H9 (cell line): ENCODE measurements around the gene GLYATL1. TPM values are rescaled to one million over a fixed set of nuclear protein-coding genes. Genes with fewer than 3 reads are reported as not detected.

Experiments used
- DNase-seq: peaks from one replicate; pipeline ENCODE4 v3.0.0-alpha.2; 2017
- H2AFZ ChIP-seq: one replicate; pipeline ENCODE4 v1.6.1; 2013; ENCODE audit warnings: mild to moderate bottlenecking, low read length, control low read depth, moderate library complexity
- H2AK5ac ChIP-seq: 2 replicates; pipeline ENCODE4 v1.6.1; 2013; ENCODE audit warnings: low read length, control low read depth, mixed read lengths; ENCODE audit not compliant: insufficient read length
- H2BK120ac ChIP-seq: one replicate; pipeline ENCODE4 v1.6.1; 2013; ENCODE audit warnings: low read depth, mild to moderate bottlenecking, low read length, control low read depth, inconsistent platforms; ENCODE audit not compliant: poor library complexity, severe bottlenecking
- H2BK12ac ChIP-seq: 2 replicates; pipeline ENCODE4 v1.6.1; 2013; ENCODE audit warnings: low read length, control low read depth, mixed read lengths, low read depth; ENCODE audit not compliant: insufficient read length
- H2BK15ac ChIP-seq: 2 replicates; pipeline ENCODE4 v1.6.1; 2013; ENCODE audit warnings: low read depth, low read length, control low read depth
- H2BK20ac ChIP-seq: one replicate; pipeline ENCODE4 v1.6.1; 2013; ENCODE audit warnings: low read depth, mild to moderate bottlenecking, low read length, control low read depth, inconsistent platforms; ENCODE audit not compliant: poor library complexity, severe bottlenecking
- H2BK5ac ChIP-seq: 2 replicates; pipeline ENCODE4 v1.6.1; 2013; ENCODE audit warnings: low read length, control low read depth, mixed read lengths; ENCODE audit not compliant: insufficient read length
- H3K14ac ChIP-seq: 2 replicates; pipeline ENCODE4 v1.6.1; 2013; ENCODE audit warnings: low read length, control low read depth; ENCODE audit not compliant: insufficient read depth
- H3K18ac ChIP-seq: 2 replicates; pipeline ENCODE4 v1.6.1; 2013; ENCODE audit warnings: low read depth, mild to moderate bottlenecking, mixed read lengths, low read length, control low read depth; ENCODE audit not compliant: insufficient read length
- H3K23ac ChIP-seq: 2 replicates; pipeline ENCODE4 v1.6.1; 2013; ENCODE audit warnings: low read length, control low read depth, mixed read lengths, low read depth; ENCODE audit not compliant: insufficient read length
- H3K23me2 ChIP-seq: 2 replicates; pipeline ENCODE4 v1.6.1; 2013; ENCODE audit warnings: low read depth, mild to moderate bottlenecking, mixed read lengths, low read length, control low read depth; ENCODE audit not compliant: insufficient read length, poor library complexity, severe bottlenecking
- H3K27ac ChIP-seq: 2 replicates; pipeline ENCODE4 v1.5.1; 2013; ENCODE audit warnings: low read length, control low read depth, mixed read lengths, low read depth; ENCODE audit not compliant: insufficient read length
- H3K27me3 ChIP-seq: 2 replicates; pipeline ENCODE4 v1.6.1; 2013; ENCODE audit warnings: low read length, control low read depth, inconsistent platforms; ENCODE audit not compliant: insufficient read depth
- H3K4ac ChIP-seq: 2 replicates; pipeline ENCODE4 v1.6.1; 2013; ENCODE audit warnings: low read depth, mild to moderate bottlenecking, control low read depth, inconsistent platforms, low read length, moderate library complexity
- H3K4me1 ChIP-seq: 2 replicates; pipeline ENCODE4 v1.6.1; 2013; ENCODE audit warnings: low read length, control low read depth, inconsistent platforms; ENCODE audit not compliant: insufficient read depth
- H3K4me2 ChIP-seq: 2 replicates; pipeline ENCODE4 v1.6.1; 2013; ENCODE audit warnings: low read length, control low read depth, mixed read lengths; ENCODE audit not compliant: insufficient read length, insufficient read depth
- H3K56ac ChIP-seq: 2 replicates; pipeline ENCODE4 v1.6.1; 2013; ENCODE audit warnings: low read depth, mild to moderate bottlenecking, mixed read lengths, low read length, control low read depth; ENCODE audit not compliant: insufficient read length
- H3K79me1 ChIP-seq: 2 replicates; pipeline ENCODE4 v1.6.1; 2013; ENCODE audit warnings: low read depth, mild to moderate bottlenecking, moderate library complexity, low read length, control low read depth, inconsistent platforms; ENCODE audit not compliant: insufficient read depth, poor library complexity, severe bottlenecking
- H3K79me2 ChIP-seq: 2 replicates; pipeline ENCODE4 v1.6.1; 2013; ENCODE audit warnings: low read length, control low read depth, inconsistent platforms; ENCODE audit not compliant: insufficient read depth
- H3K9ac ChIP-seq: 2 replicates; pipeline ENCODE4 v1.6.1; 2013; ENCODE audit warnings: low read length, control low read depth, mixed read lengths; ENCODE audit not compliant: insufficient read length; ENCODE audit errors: extremely low read depth
- H3K9me3 ChIP-seq: one replicate; pipeline ENCODE4 v1.6.1; 2013; ENCODE audit warnings: low read depth, low read length, inconsistent platforms; ENCODE audit not compliant: control insufficient read depth
- H3T11ph ChIP-seq: one replicate; pipeline ENCODE4 v1.6.1; 2013; ENCODE audit warnings: mild to moderate bottlenecking, low read length, control low read depth, inconsistent platforms
- H4K20me1 ChIP-seq: one replicate; pipeline ENCODE4 v1.6.1; 2013; ENCODE audit not compliant: control insufficient read depth, insufficient read length, insufficient read depth
- H4K5ac ChIP-seq: 2 replicates; pipeline ENCODE4 v1.6.1; 2013; ENCODE audit warnings: low read depth, mild to moderate bottlenecking, mixed read lengths, low read length, control low read depth; ENCODE audit not compliant: insufficient read length
- H4K8ac ChIP-seq: replicated peaks from 2 replicates; pipeline ENCODE4 v1.6.1; 2013; ENCODE audit warnings: low read length, control low read depth, mixed read lengths, low read depth; ENCODE audit not compliant: insufficient read length
- H4K91ac ChIP-seq: 2 replicates; pipeline ENCODE4 v1.6.1; 2013; ENCODE audit warnings: low read depth, mild to moderate bottlenecking, moderate library complexity, mixed read lengths, low read length, control low read depth; ENCODE audit not compliant: insufficient read length
- H3K27ac Mint-ChIP-seq, 3 experiments: 2 replicates in 2 of 3; 3 replicates in 1 of 3; pipeline ENCODE4 v1.8.0; 2020 to 2021; ENCODE audit warnings: mixed read lengths in 3 of 3, mild to moderate bottlenecking in 1 of 3, moderate library complexity in 1 of 3
- H3K27me3 Mint-ChIP-seq: 2 replicates; pipeline ENCODE4 v1.8.0; 2021; ENCODE audit warnings: low read depth, mild to moderate bottlenecking, moderate library complexity, mixed read lengths
- H3K36me3 Mint-ChIP-seq, 3 experiments: 2 replicates in 2 of 3; 3 replicates in 1 of 3; pipeline ENCODE4 v1.8.0; 2020 to 2021; ENCODE audit warnings: low read depth in 3 of 3, mixed read lengths in 3 of 3; ENCODE audit not compliant: insufficient read depth in 1 of 3
- H3K4me1 Mint-ChIP-seq, 2 experiments: 2 replicates each; pipeline ENCODE4 v1.8.0; 2020; ENCODE audit warnings: mixed read lengths in 2 of 2
- H3K4me3 Mint-ChIP-seq, 2 experiments: 2 replicates in 1 of 2; 3 replicates in 1 of 2; pipeline ENCODE4 v1.8.0; 2020 to 2021; ENCODE audit warnings: mild to moderate bottlenecking in 2 of 2, mixed read lengths in 2 of 2, moderate library complexity in 1 of 2
- H3K9me3 Mint-ChIP-seq, 2 experiments: 2 replicates in 1 of 2; 3 replicates in 1 of 2; pipeline ENCODE4 v1.8.0; 2020; ENCODE audit warnings: mild to moderate bottlenecking in 2 of 2, mixed read lengths in 2 of 2, moderate library complexity in 1 of 2
- CTCF ChIP-seq: fragments of 200-600 bp; sonication (generic); conservative IDR thresholded peaks from 3 replicates; pipeline ENCODE4 v1.8.0; 2021; ENCODE audit warnings: antibody characterized with exemption, mild to moderate bottlenecking
- WGBS: extraction: QIAGEN DNeasy Blood & Tissue Kit; methylation state at CpG from one replicate; pipeline ENCODE4 v1.1.7; 2013; ENCODE audit warnings: missing lambda C conversion rate, low lambda C conversion rate, mixed read lengths; ENCODE audit not compliant: insufficient read length; ENCODE audit errors: extremely low coverage; 5-methylcytosine and 5-hydroxymethylcytosine counted together
- total RNA-seq: library from RNA; stranded (reverse); gene quantifications from 2 replicates; pipeline ENCODE4 v1.2.1, GENCODE V29; 2021

Gene GLYATL1
- total RNA-seq, 1 experiment from 2014 or later: 2.8 TPM

DNA sequence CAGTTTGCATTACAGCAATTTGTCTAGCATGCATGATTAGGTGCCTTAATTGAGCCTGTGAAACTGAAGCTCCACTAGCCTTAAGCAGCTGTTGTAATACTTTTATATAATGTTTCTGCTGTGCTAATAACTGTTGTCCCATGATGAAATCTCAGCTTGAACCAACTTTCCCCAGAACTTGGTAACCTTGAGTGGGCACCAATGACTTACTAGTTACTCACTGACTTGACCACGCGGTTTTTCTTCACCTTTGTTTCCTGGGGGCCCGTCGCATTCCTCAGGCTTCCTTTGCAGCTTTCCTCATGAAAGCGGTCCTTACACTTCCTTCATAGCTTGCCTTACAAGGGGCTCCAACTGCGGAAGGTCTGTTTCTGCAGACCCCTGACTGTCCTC lies 11.2 kb upstream of the GLYATL1 start:
- peak overlapping the region; percentile 59 for H3K4me2 ChIP-seq
- H2AK5ac ChIP-seq: no peak overlapping the region
- H3K14ac ChIP-seq: peak overlapping the region; percentile 21; the same call in 1 of the 2 replicates
- H2BK12ac ChIP-seq: no peak overlapping the region
- H3K27me3 Mint-ChIP-seq: no peaks in the 10 kb centered on the region
- H3K27me3 ChIP-seq: no peaks in the 10 kb centered on the region
- H4K5ac ChIP-seq: no peak overlapping the region
- H3K9me3 ChIP-seq: no peaks in the 10 kb centered on the region
- no peak overlapping the region for H3K27ac ChIP-seq
- no peak overlapping the region for H2BK120ac ChIP-seq
- no peaks in the 10 kb centered on the region for H4K20me1 ChIP-seq
- peak overlapping the region; percentile 18 for H2AFZ ChIP-seq
- H3K56ac ChIP-seq: no peak overlapping the region
- no peak overlapping the region for H3K18ac ChIP-seq
- no peak overlapping the region for H2BK5ac ChIP-seq
- no peak overlapping the region for H3T11ph ChIP-seq
- H2BK20ac ChIP-seq: no peak overlapping the region
- H3K4me3 Mint-ChIP-seq: peak overlapping the region; percentile 76 to 83
- H4K8ac ChIP-seq: no peak overlapping the region
- H3K4ac ChIP-seq: no peak overlapping the region
- H3K4me1 Mint-ChIP-seq: peaks cover 46 to 48% of the 10 kb centered on the region in 2 experiments
- no peak overlapping the region for H4K91ac ChIP-seq
- H3K9me3 Mint-ChIP-seq: no peaks in the 10 kb centered on the region
- DNase-seq: no peak
- no peaks in the 10 kb centered on the region for H3K23me2 ChIP-seq
- peak overlapping the region; percentile 50 to 94 (median 82) for H3K27ac Mint-ChIP-seq
- peaks cover 2% of the 10 kb centered on the region; the same call in 1 of the 2 replicates for H3K4me1 ChIP-seq
- H3K79me2 ChIP-seq: no peaks in the 10 kb centered on the region
- H3K79me1 ChIP-seq: no peaks in the 10 kb centered on the region
- WGBS: no CpG with 5 or more reads among the region's 6 CpGs
- TF ChIP-seq CTCF: no peak
- no peak overlapping the region for H3K23ac ChIP-seq
- H2BK15ac ChIP-seq: no peak overlapping the region
- H3K9ac ChIP-seq: peak overlapping the region; percentile 38
- no peaks in the 10 kb centered on the region for H3K36me3 Mint-ChIP-seq
